GM12878 (cell line): Measurements from ENCODE around the gene TNFAIP8L3. TPM values are rescaled to one million over a fixed set of nuclear protein-coding genes. Genes with fewer than 3 reads are reported as not detected.

Experiments used
- ATAC-seq: fragments of 200-7000 bp; cut with Tn5 transposase; 3 replicates; pipeline ENCODE4 v1.9.1; 2020; ENCODE audit warnings: mild to moderate bottlenecking, moderate library complexity
- BruUV-seq: library from RNA; stranded (reverse); fragments of 400-500 nt; replicated peaks from 2 replicates; lab custom pipeline; 2021; lab: Mats Ljungman, UMichigan
- CTCF ChIA-PET: fragments of 300-600 bp; sonication (Branson Sonifier 250); formaldehyde crosslinking; extraction: SDS; loops from one replicate; lab custom pipeline; 2021; ENCODE audit warnings: inconsistent platforms; lab: Yijun Ruan, JAX
- POLR2A ChIA-PET: fragments of 350-600 bp; formaldehyde crosslinking; extraction: SDS; loops from one replicate; lab custom pipeline; 2021; ENCODE audit warnings: inconsistent platforms; lab: Charles Lee
- RAD21 ChIA-PET: fragments of 300-600 bp; sonication (Branson Sonifier 250); formaldehyde crosslinking; loops from one replicate; lab custom pipeline; 2023; ENCODE audit warnings: antibody characterized with exemption; ENCODE audit not compliant: unreplicated experiment; lab: Charles Lee
- SMC1A ChIA-PET: fragments of 300-600 bp; sonication (Branson Sonifier 250); formaldehyde crosslinking; loops from one replicate; lab custom pipeline; 2023; ENCODE audit not compliant: unreplicated experiment, uncharacterized antibody; lab: Charles Lee
- DNase-seq: peaks from one replicate; pipeline ENCODE4 v3.0.0-alpha.2; 2011; ENCODE audit warnings: low read depth, low spot score
- FAIRE-seq: peaks from 3 replicates; lab custom pipeline; 2011; peaks lifted over from hg19 to GRCh38; lab: Jason Lieb, UNC
- H2AFZ ChIP-seq: 2 replicates; pipeline ENCODE4 v1.6.0; 2011; ENCODE audit warnings: low read depth, low read length, control low read depth; ENCODE audit not compliant: control insufficient read depth
- H3K27ac ChIP-seq: 2 replicates; pipeline ENCODE4 v1.5.1; 2011; ENCODE audit warnings: control low read depth; ENCODE audit not compliant: control insufficient read depth, insufficient read depth
- H3K27me3 ChIP-seq, 2 experiments: replicated peaks in 1 of 2; 2 replicates each; pipeline versions ENCODE4 v1.6.0 to v1.6.1; 2011; ENCODE audit warnings: low read length in 1 of 2; ENCODE audit not compliant: control insufficient read depth in 2 of 2, insufficient read depth in 2 of 2
- H3K36me3 ChIP-seq, 2 experiments: 2 replicates each; pipeline ENCODE4 v1.5.1; 2011; ENCODE audit warnings: low read length in 1 of 2; ENCODE audit not compliant: control insufficient read depth in 2 of 2, insufficient read depth in 2 of 2
- H3K4me1 ChIP-seq: 2 replicates; pipeline ENCODE4 v1.6.1; 2011; ENCODE audit warnings: mild to moderate bottlenecking, low read length, moderate library complexity, mixed read lengths; ENCODE audit not compliant: control insufficient read depth, insufficient read depth
- H3K4me2 ChIP-seq: 2 replicates; pipeline ENCODE4 v1.6.0; 2011; ENCODE audit warnings: control low read depth; ENCODE audit not compliant: control insufficient read depth, insufficient read depth
- H3K4me3 ChIP-seq: fragments of 200-600 bp; sonication (generic); 2 replicates; pipeline ENCODE4 v1.5.1; 2016
- H3K79me2 ChIP-seq: 2 replicates; pipeline ENCODE4 v1.6.0; 2011; ENCODE audit warnings: low read length; ENCODE audit not compliant: control insufficient read depth, insufficient read depth
- H3K9ac ChIP-seq: 2 replicates; pipeline ENCODE4 v1.8.0; 2011; ENCODE audit warnings: low read length, control low read depth, mixed read lengths; ENCODE audit not compliant: control insufficient read depth, insufficient read depth
- H3K9me3 ChIP-seq: replicated peaks from 3 replicates; pipeline ENCODE4 v1.5.1; 2011; ENCODE audit warnings: mild to moderate bottlenecking, low read length; ENCODE audit not compliant: control insufficient read depth, insufficient read depth
- H4K20me1 ChIP-seq: 2 replicates; pipeline ENCODE4 v1.6.0; 2011; ENCODE audit not compliant: control insufficient read depth, insufficient read depth
- ATF2 ChIP-seq: IDR thresholded peaks from 2 replicates; pipeline ENCODE4 v1.6.1; 2012; ENCODE audit warnings: low read length, inconsistent platforms
- CUX1 ChIP-seq: IDR thresholded peaks from 2 replicates; pipeline ENCODE4 v1.6.1; 2012; ENCODE audit warnings: improper control_type of control experiment, low read depth, low read length; ENCODE audit not compliant: insufficient replicate concordance
- GABPA ChIP-seq: IDR thresholded peaks from 2 replicates; pipeline ENCODE4 v1.6.1; 2014; ENCODE audit warnings: antibody characterized with exemption, low read depth, mild to moderate bottlenecking, inconsistent platforms
- JUNB ChIP-seq: IDR thresholded peaks from 2 replicates; pipeline ENCODE4 v1.6.1; 2016; ENCODE audit warnings: antibody characterized with exemption, mild to moderate bottlenecking
- SMAD1 ChIP-seq: fragments of 450-650 bp; IDR thresholded peaks from 2 replicates; pipeline ENCODE4 v1.6.1; 2018; ENCODE audit warnings: mild to moderate bottlenecking, low read depth; ENCODE audit not compliant: partially characterized antibody
- TAF1 ChIP-seq: IDR thresholded peaks from 2 replicates; pipeline ENCODE4 v1.6.1; 2011; ENCODE audit warnings: mild to moderate bottlenecking, low read depth, low read length, borderline replicate concordance
- ZNF384 ChIP-seq: IDR thresholded peaks from 2 replicates; pipeline ENCODE4 v1.6.1; 2012; ENCODE audit warnings: low read depth, mild to moderate bottlenecking, low read length, improper control_type of control experiment, borderline replicate concordance
- WGBS: methylation state at CpG from one replicate; pipeline ENCODE4 v1.1.6; 2016; ENCODE audit warnings: low lambda C conversion rate; ENCODE audit not compliant: insufficient replicate concordance, insufficient coverage; ENCODE audit errors: missing lambda C conversion rate; 5-methylcytosine and 5-hydroxymethylcytosine counted together
- in situ Hi-C: fragments of 300-500 bp; cut with MboI; formaldehyde crosslinking; loops from 9 replicates; pipeline ENCODE4 v1.14.3; 2018; ENCODE audit warnings: mixed read lengths
- intact Hi-C: fragments of 100-400 bp; cut with micrococcal nuclease; formaldehyde crosslinking; loops from one replicate; pipeline ENCODE4 v1.14.2; 2022; ENCODE audit not compliant: unreplicated experiment
- polyA plus RNA-seq, 11 experiments: library from polyadenylated mRNA; depleted of rRNA in 4 of 11; unstranded in 6 of 11; stranded (reverse) in 5 of 11; fragments of >200 nt; fragmentation: Nextera tagmentation in 4 of 11; fragmentation: Illumina TruSeq in 1 of 11; extraction: Ambion mirVana in 4 of 11; extraction: Trizol in 1 of 11; gene quantifications; 1 replicate in 1 of 11; 2 replicates in 10 of 11; pipeline versions ENCODE4 v1.2.1 to v1.2.3, GENCODE V29; 2011 to 2016; ENCODE audit warnings: inconsistent platforms in 2 of 11, missing spikeins in 2 of 11, low read depth in 1 of 11
- total RNA-seq, 4 experiments: library from RNA; depleted of rRNA in 3 of 4; stranded (reverse); fragments of >200 nt in 3 of 4; fragmentation: Illumina TruSeq in 1 of 4; extraction: Trizol in 1 of 4; gene quantifications; 2 replicates each; pipeline versions ENCODE4 v1.2.1 to v1.2.3, GENCODE V29; 2013 to 2021
- TF ChIP-seq, protein P1 (sequence below): fragments of 150-350 bp; IDR thresholded peaks from 2 replicates; pipeline ENCODE4 v1.6.1; 2014; ENCODE audit warnings: mild to moderate bottlenecking, low read depth, low read length
- TF ChIP-seq, protein P2 (sequence below): fragments of 450-650 bp; IDR thresholded peaks from 2 replicates; pipeline ENCODE4 v1.6.1; 2017; ENCODE audit warnings: mild to moderate bottlenecking, low read depth, inconsistent platforms; ENCODE audit not compliant: poor library complexity, severe bottlenecking

TNFAIP8L3 gene
- total and polyA plus RNA-seq, 10 of the 15 experiments (the other 5 are each of a cell fraction or from before 2014, with no cell fraction given): 0.22 TPM; not detected in 9

DNA sequence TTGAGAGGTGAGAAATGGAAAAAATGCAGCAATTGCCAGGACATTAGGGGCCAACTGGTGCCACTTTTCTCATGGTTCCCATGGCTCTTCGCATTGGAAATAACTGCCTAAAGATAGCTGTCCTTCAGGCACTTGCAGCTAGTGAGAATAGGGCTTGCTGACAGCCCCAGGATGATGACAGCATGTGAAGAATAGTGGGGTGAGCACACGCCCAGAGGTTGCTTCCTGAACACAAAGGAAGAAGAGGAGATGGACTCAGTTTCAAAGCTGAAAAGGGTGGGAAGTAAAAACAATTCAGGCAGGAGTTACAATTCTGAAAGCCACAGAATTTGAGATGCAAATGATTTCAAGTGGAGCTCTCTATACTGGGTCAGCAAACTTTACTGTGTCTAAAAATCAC, 45.6 kb downstream of the TNFAIP8L3 start:
- ATAC-seq (no peak), FAIRE-seq (no peak), DNase-seq (no peak)
- in situ Hi-C loops: no loop called here
- Histone ChIP-seq H3K27me3 (no peaks in the 10 kb centered on the region), H3K9me3 (no peaks in the 10 kb centered on the region), H2AFZ (no peak overlapping the region; the same call in 1 of the 2 replicates), H3K79me2 (no peaks in the 10 kb centered on the region), H3K36me3 (no peaks in the 10 kb centered on the region), H3K27ac (no peak overlapping the region), H4K20me1 (no peaks in the 10 kb centered on the region), H3K4me3 (no peak overlapping the region), H3K4me1 (peaks cover 8% of the 10 kb centered on the region), H3K4me2 (peak overlapping the region; percentile 50; the same call in 1 of the 2 replicates), H3K9ac (no peak overlapping the region)
- intact Hi-C loops: no loop called here
- 50% methylated on average over 2 of the region's 2 CpGs for WGBS
- SMC1A ChIA-PET: interaction anchor here (0.9 to 3.8 kb wide), 5 partner anchors 16 to 36 kb away, joined by 3 to 19 read pairs (median 4); no protein-coding TSS in a partner anchor
- RAD21 ChIA-PET: interaction anchor here (0.9 to 1.5 kb wide), 3 partner anchors 10 to 31 kb away, joined by 3 to 4 read pairs (median 3); no protein-coding TSS in a partner anchor
- BruUV-seq: no TSS peak
- POLR2A ChIA-PET: interaction anchor here (1.0 kb wide), 1 partner anchor 14 kb away, joined by 3 read pairs; no protein-coding TSS in a partner anchor
- TF ChIP-seq, protein P1, sequence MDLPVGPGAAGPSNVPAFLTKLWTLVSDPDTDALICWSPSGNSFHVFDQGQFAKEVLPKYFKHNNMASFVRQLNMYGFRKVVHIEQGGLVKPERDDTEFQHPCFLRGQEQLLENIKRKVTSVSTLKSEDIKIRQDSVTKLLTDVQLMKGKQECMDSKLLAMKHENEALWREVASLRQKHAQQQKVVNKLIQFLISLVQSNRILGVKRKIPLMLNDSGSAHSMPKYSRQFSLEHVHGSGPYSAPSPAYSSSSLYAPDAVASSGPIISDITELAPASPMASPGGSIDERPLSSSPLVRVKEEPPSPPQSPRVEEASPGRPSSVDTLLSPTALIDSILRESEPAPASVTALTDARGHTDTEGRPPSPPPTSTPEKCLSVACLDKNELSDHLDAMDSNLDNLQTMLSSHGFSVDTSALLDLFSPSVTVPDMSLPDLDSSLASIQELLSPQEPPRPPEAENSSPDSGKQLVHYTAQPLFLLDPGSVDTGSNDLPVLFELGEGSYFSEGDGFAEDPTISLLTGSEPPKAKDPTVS: no peak
- no peak for TF ChIP-seq GABPA
- TF ChIP-seq JUNB: no peak
- TF ChIP-seq, protein P2, sequence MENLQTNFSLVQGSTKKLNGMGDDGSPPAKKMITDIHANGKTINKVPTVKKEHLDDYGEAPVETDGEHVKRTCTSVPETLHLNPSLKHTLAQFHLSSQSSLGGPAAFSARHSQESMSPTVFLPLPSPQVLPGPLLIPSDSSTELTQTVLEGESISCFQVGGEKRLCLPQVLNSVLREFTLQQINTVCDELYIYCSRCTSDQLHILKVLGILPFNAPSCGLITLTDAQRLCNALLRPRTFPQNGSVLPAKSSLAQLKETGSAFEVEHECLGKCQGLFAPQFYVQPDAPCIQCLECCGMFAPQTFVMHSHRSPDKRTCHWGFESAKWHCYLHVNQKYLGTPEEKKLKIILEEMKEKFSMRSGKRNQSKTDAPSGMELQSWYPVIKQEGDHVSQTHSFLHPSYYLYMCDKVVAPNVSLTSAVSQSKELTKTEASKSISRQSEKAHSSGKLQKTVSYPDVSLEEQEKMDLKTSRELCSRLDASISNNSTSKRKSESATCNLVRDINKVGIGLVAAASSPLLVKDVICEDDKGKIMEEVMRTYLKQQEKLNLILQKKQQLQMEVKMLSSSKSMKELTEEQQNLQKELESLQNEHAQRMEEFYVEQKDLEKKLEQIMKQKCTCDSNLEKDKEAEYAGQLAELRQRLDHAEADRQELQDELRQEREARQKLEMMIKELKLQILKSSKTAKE: no peak
- no peak for TF ChIP-seq SMAD1
- no peak for TF ChIP-seq ZNF384
- TF ChIP-seq ATF2: no peak
- TF ChIP-seq TAF1: no peak
- TF ChIP-seq CUX1: no peak
- CTCF ChIA-PET: no interaction called here
